HL-60/S4 treated with retinoic acid at 250 ng/mL for 4 days and 3 days (cell line): Measurements from ENCODE around the gene LRRC4B.

Experiments used
- in situ Hi-C: fragments of 300-500 bp; cut with MboI; formaldehyde crosslinking; loops from 2 replicates; pipeline ENCODE4 v1.7.0; 2022; ENCODE audit warnings: low sequenced_read_pairs

Gene LRRC4B

GRCh38 chr19:50468818-50469217 lies 99.4 kb downstream of the LRRC4B start:
- in situ Hi-C loops = no loop called here

- in situ Hi-C loops = no loop called here
Measured at GRCh38 chr19:50467566-50467965, 100.7 kb downstream of the LRRC4B start.
